ENCODE data around the gene NDE1. TPM values are rescaled to one million over a fixed set of nuclear protein-coding genes. Genes with fewer than 3 reads are reported as not detected.

NDE1 gene
- total RNA-seq, 1 donor from 2014 or later, result 55.0 TPM

DNA sequence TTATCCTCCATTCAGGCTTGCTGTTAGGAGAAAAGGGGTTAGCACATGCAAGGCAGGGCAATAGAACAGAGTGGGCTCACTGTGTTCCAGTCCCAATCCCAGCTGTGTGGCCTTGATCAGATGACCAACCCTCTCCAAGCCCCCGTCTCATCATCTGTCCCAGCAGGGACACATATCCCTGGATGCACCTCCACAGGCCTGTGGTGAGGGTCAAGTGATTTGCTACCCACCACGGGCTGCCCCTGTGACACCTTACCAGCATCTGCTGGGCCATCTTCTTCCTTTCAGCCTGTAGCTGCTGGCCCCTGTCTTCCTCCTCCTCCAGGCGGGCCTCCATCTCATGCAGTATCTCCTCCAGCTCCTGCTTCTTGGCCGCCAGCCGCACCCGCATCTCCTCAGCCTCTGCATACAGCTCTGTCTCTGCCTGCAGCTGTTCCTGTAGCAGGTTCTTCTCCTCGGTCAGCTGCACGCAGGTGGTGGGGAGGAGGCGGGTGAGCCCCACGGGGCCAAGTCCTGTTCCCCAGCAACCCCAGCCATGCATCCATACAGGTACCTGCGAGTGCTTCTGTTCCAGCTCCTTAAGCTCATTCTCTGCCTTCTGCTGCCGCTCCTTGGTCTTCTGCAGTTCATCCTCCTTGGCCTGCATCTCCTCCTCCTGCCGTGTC, 91.3 kb downstream of the NDE1 start:
- no peaks in the 10 kb centered on the region for H3K9me3 ChIP-seq
- H3K27ac ChIP-seq, result no peak overlapping the region
- H3K27me3 ChIP-seq, result no peaks in the 10 kb centered on the region
- peaks cover 0 to 42% of the 10 kb centered on the region in 2 donors for H3K36me3 ChIP-seq
- intact Hi-C loops (cut with DNase I), result no loop called here
- H3K4me3 ChIP-seq, result no peak overlapping the region
- TF ChIP-seq POLR2AphosphoS5 (IDR thresholded peaks at IDR 0.05; ENCODE audit: insufficient read depth in 1 of 2, low read depth in 1 of 2), result no peak
- TF ChIP-seq, protein P1, sequence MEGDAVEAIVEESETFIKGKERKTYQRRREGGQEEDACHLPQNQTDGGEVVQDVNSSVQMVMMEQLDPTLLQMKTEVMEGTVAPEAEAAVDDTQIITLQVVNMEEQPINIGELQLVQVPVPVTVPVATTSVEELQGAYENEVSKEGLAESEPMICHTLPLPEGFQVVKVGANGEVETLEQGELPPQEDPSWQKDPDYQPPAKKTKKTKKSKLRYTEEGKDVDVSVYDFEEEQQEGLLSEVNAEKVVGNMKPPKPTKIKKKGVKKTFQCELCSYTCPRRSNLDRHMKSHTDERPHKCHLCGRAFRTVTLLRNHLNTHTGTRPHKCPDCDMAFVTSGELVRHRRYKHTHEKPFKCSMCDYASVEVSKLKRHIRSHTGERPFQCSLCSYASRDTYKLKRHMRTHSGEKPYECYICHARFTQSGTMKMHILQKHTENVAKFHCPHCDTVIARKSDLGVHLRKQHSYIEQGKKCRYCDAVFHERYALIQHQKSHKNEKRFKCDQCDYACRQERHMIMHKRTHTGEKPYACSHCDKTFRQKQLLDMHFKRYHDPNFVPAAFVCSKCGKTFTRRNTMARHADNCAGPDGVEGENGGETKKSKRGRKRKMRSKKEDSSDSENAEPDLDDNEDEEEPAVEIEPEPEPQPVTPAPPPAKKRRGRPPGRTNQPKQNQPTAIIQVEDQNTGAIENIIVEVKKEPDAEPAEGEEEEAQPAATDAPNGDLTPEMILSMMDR (IDR thresholded peaks at IDR 0.05), result no peak
- TF ChIP-seq POLR2A (IDR thresholded peaks at IDR 0.05), result no peak
- no peaks in the 10 kb centered on the region for H3K4me1 ChIP-seq
- DNase-seq (ENCODE audit: extremely low spot score in 2 of 2), result no peak

DNA sequence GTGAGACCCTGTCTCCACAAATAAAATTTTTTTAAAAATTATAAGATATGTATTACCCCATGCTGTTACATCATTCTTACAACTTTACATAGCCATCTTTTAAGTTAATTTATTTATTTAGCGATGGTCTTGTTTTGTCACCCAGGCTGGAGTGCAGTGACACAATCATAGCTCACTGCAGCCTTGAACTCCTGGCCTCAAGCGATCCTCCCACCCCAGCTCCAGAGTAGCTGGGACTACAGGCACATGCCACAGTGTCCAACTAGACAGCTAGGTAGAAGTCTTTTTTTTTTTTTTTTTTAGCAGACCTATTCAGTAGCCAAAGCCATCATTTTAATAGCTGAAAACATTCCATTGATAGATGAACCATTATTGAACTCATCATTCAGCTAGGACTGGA, 92.7 kb downstream of the NDE1 start:
- H3K9me3 ChIP-seq, result no peaks in the 10 kb centered on the region
- intact Hi-C loops (cut with DNase I), result no loop called here
- H3K27me3 ChIP-seq, result no peaks in the 10 kb centered on the region
- no peak for DNase-seq (ENCODE audit: extremely low spot score in 2 of 2)
- TF ChIP-seq, protein P1 (IDR thresholded peaks at IDR 0.05), result no peak
- TF ChIP-seq POLR2A (IDR thresholded peaks at IDR 0.05) (no peak), POLR2AphosphoS5 (IDR thresholded peaks at IDR 0.05; ENCODE audit: insufficient read depth in 1 of 2, low read depth in 1 of 2) (no peak)
- peaks cover 0 to 42% of the 10 kb centered on the region in 2 donors for H3K36me3 ChIP-seq
- no peaks in the 10 kb centered on the region for H3K4me1 ChIP-seq
- no peak overlapping the region for H3K4me3 ChIP-seq
- H3K27ac ChIP-seq, result no peak overlapping the region

DNA sequence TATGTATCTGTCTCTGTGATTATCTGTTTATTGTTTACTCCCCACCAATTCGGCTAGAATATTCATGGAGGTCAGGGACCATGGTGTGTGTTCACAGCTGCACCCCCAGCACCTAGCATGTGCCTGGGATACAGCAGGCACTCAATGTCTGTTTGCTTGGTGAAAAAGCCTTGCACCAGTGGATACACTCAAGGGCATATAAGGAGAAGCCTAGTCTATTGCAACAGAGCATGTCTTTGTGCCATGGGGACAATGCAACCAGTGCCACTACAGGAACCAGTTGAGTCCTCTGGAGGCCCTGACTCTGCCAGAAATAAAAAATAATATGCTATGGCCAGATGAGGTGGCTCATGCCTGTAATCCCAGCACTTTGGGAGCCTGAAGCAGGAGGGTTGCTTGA, 93.6 kb downstream of the NDE1 start:
- DNase-seq (ENCODE audit: extremely low spot score in 2 of 2), result no peak
- intact Hi-C loops (cut with DNase I), result no loop called here
- no peak overlapping the region for H3K27ac ChIP-seq
- no peaks in the 10 kb centered on the region for H3K9me3 ChIP-seq
- H3K4me1 ChIP-seq, result no peaks in the 10 kb centered on the region
- no peak overlapping the region for H3K4me3 ChIP-seq
- TF ChIP-seq, protein P1 (IDR thresholded peaks at IDR 0.05), result no peak
- no peak for TF ChIP-seq POLR2AphosphoS5 (IDR thresholded peaks at IDR 0.05; ENCODE audit: insufficient read depth in 1 of 2, low read depth in 1 of 2)
- TF ChIP-seq POLR2A (IDR thresholded peaks at IDR 0.05), result no peak
- peaks cover 0 to 42% of the 10 kb centered on the region in 2 donors for H3K36me3 ChIP-seq
- H3K27me3 ChIP-seq, result no peaks in the 10 kb centered on the region

DNA sequence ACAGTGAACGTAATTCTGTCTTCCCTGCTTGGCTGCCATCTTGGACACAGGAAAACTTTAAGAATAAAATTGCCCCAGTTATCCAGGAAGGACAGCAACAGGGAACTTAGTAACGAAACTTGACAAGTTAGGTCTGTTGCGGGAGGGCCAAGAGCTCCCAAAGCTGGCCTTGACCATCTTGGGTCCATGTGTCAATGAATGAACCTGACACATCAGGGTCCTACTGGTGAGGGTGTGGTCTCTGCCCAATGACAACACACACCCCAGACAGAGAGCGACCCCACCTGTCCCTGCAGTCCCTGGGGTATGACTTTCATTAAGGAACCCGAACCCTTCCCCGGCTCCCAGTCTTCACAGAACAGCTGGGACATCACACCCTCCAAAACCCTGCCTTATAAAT, 96.3 kb downstream of the NDE1 start:
- Histone ChIP-seq H3K4me1 (no peaks in the 10 kb centered on the region), H3K27me3 (no peaks in the 10 kb centered on the region), H3K36me3 (peaks cover 0 to 26% of the 10 kb centered on the region in 2 donors), H3K9me3 (no peaks in the 10 kb centered on the region), H3K4me3 (no peak overlapping the region), H3K27ac (no peak overlapping the region)
- intact Hi-C loops (cut with DNase I), result no loop called here
- TF ChIP-seq POLR2A (IDR thresholded peaks at IDR 0.05) (no peak), POLR2AphosphoS5 (IDR thresholded peaks at IDR 0.05; ENCODE audit: insufficient read depth in 1 of 2, low read depth in 1 of 2) (no peak)
- TF ChIP-seq, protein P1 (IDR thresholded peaks at IDR 0.05), result no peak
- no peak for DNase-seq (ENCODE audit: extremely low spot score in 2 of 2)

DNA sequence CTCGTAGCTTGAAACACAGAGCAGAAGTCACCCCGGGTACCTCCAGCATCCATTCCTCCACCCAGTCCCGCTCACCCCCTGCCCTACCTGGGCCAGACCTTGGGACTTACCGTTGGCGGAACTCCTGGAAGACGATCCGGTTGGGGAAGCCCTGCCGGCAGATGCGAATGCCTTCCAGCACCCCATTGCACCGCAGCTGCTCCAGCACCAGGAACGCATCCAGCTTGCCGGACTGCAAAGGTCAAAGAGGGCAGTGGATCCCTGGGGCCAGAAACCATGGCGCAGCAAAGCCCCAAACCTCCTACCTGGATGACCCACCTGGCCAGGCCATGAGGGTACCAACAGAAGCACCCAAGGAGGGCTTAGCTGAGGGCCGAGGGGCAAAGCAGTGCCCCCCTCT, 97.9 kb downstream of the NDE1 start:
- Histone ChIP-seq H3K9me3 (no peaks in the 10 kb centered on the region), H3K4me3 (no peak overlapping the region), H3K36me3 (peaks cover 0 to 18% of the 10 kb centered on the region in 2 donors), H3K27ac (no peak overlapping the region), H3K27me3 (no peaks in the 10 kb centered on the region), H3K4me1 (no peaks in the 10 kb centered on the region)
- no peak for DNase-seq (ENCODE audit: extremely low spot score in 2 of 2)
- TF ChIP-seq POLR2AphosphoS5 (IDR thresholded peaks at IDR 0.05; ENCODE audit: insufficient read depth in 1 of 2, low read depth in 1 of 2) (peak in 1 of 2 donors; percentile 17), POLR2A (IDR thresholded peaks at IDR 0.05) (no peak)
- TF ChIP-seq, protein P1 (IDR thresholded peaks at IDR 0.05), result no peak
- intact Hi-C loops (cut with DNase I), result no loop called here
